Measurements from ENCODE around the gene GBF1.
A peak's percentile ranks its signal among the peaks of the same experiment; 100 is the strongest.

Gene GBF1

GRCh38 chr10:102411341-102412255, 166.3 kb downstream of the GBF1 start:
- no peak overlapping the region for H3K4me3 ChIP-seq (ENCODE audit: low read depth, low read length)
- DNase-seq (ENCODE audit: low read depth): no peak

- no peak for DNase-seq (ENCODE audit: low read depth)
- H3K4me3 ChIP-seq (ENCODE audit: low read depth, low read length): no peak overlapping the region
These were observed 167.0 kb downstream of the GBF1 start for GRCh38 chr10:102412293-102412692.

GRCh38 chr10:102413053-102413705, 167.8 kb downstream of the GBF1 start:
- DNase-seq (ENCODE audit: low read depth): no peak
- no peak overlapping the region for H3K4me3 ChIP-seq (ENCODE audit: low read depth, low read length)

GRCh38 chr10:102413806-102414561, 168.7 kb downstream of the GBF1 start:
- no peak overlapping the region for H3K4me3 ChIP-seq (ENCODE audit: low read depth, low read length)
- DNase-seq (ENCODE audit: low read depth): no peak

GRCh38 chr10:102414749-102415148, 169.4 kb downstream of the GBF1 start:
- H3K4me3 ChIP-seq (ENCODE audit: low read depth, low read length): no peak overlapping the region
- no peak for DNase-seq (ENCODE audit: low read depth)

GRCh38 chr10:102416283-102416682, 171.0 kb downstream of the GBF1 start:
- H3K4me3 ChIP-seq (ENCODE audit: low read depth, low read length): no peak overlapping the region

GRCh38 chr10:102416695-102417094, 171.4 kb downstream of the GBF1 start:
- H3K4me3 ChIP-seq (ENCODE audit: low read depth, low read length): no peak overlapping the region

More at GRCh38 chr10:102416283-102416682, 171.0 kb downstream of the GBF1 start:
- no peak for DNase-seq (ENCODE audit: low read depth)

GRCh38 chr10:102418622-102419268, 173.4 kb downstream of the GBF1 start, which contains the start of gene PSD:
Gene PSD (minus strand): TSS chr10:102418785. CDS start chr10:102417038, 1,747 bp downstream.
- DNase-seq (ENCODE audit: low read depth): no peak
- peak within 1 kb of the TSS; percentile 93 for H3K4me3 ChIP-seq (ENCODE audit: low read depth, low read length)

More at GRCh38 chr10:102416695-102417094, 171.4 kb downstream of the GBF1 start:
- no peak for DNase-seq (ENCODE audit: low read depth)

- peak overlapping the region; percentile 93 for H3K4me3 ChIP-seq (ENCODE audit: low read depth, low read length)
- no peak for DNase-seq (ENCODE audit: low read depth)
These were observed 174.2 kb downstream of the GBF1 start for GRCh38 chr10:102419269-102420180.

GRCh38 chr10:102420181-102420713, 174.9 kb downstream of the GBF1 start:
- H3K4me3 ChIP-seq (ENCODE audit: low read depth, low read length): peak overlapping the region; percentile 93
- DNase-seq (ENCODE audit: low read depth): no peak

GRCh38 chr10:102420714-102421506, 175.6 kb downstream of the GBF1 start, which contains the start of gene FBXL15:
Gene FBXL15 (plus strand): TSS chr10:102420836. CDS start chr10:102421130, 294 bp downstream.
- H3K4me3 ChIP-seq (ENCODE audit: low read depth, low read length): peak within 1 kb of the TSS; percentile 93
- DNase-seq (ENCODE audit: low read depth): peak; percentile 84

GRCh38 chr10:102421507-102421756, 176.1 kb downstream of the GBF1 start:
- peak overlapping the region; percentile 93 for H3K4me3 ChIP-seq (ENCODE audit: low read depth, low read length)
- no peak for DNase-seq (ENCODE audit: low read depth)

GRCh38 chr10:102421757-102422512, 176.6 kb downstream of the GBF1 start:
- peak overlapping the region; percentile 93 for H3K4me3 ChIP-seq (ENCODE audit: low read depth, low read length)
- no peak for DNase-seq (ENCODE audit: low read depth)

- DNase-seq (ENCODE audit: low read depth): no peak
- peak overlapping the region; percentile 93 for H3K4me3 ChIP-seq (ENCODE audit: low read depth, low read length)
These were observed 177.3 kb downstream of the GBF1 start for GRCh38 chr10:102422545-102423129.

GRCh38 chr10:102423372-102423968, 178.1 kb downstream of the GBF1 start:
- H3K4me3 ChIP-seq (ENCODE audit: low read depth, low read length): no peak overlapping the region
- no peak for DNase-seq (ENCODE audit: low read depth)

- no peak for DNase-seq (ENCODE audit: low read depth)
- no peak overlapping the region for H3K4me3 ChIP-seq (ENCODE audit: low read depth, low read length)
These were observed 178.8 kb downstream of the GBF1 start for GRCh38 chr10:102424145-102424544.
